ENCODE results near the gene LCE1F.

LCE1F gene

GRCh38 chr1:152753586-152753985, 21.4 kb upstream of the LCE1F start:
- Histone ChIP-seq H3K36me3 (no peaks in the 10 kb centered on the region), H3K9me3 (no peaks in the 10 kb centered on the region), H3K27me3 (no peaks in the 10 kb centered on the region), H3K4me1 (no peaks in the 10 kb centered on the region), H3K4me3 (ENCODE audit: low read depth, low read length) (no peak overlapping the region)
- DNase-seq = no peak
- TF ChIP-seq, protein P1, sequence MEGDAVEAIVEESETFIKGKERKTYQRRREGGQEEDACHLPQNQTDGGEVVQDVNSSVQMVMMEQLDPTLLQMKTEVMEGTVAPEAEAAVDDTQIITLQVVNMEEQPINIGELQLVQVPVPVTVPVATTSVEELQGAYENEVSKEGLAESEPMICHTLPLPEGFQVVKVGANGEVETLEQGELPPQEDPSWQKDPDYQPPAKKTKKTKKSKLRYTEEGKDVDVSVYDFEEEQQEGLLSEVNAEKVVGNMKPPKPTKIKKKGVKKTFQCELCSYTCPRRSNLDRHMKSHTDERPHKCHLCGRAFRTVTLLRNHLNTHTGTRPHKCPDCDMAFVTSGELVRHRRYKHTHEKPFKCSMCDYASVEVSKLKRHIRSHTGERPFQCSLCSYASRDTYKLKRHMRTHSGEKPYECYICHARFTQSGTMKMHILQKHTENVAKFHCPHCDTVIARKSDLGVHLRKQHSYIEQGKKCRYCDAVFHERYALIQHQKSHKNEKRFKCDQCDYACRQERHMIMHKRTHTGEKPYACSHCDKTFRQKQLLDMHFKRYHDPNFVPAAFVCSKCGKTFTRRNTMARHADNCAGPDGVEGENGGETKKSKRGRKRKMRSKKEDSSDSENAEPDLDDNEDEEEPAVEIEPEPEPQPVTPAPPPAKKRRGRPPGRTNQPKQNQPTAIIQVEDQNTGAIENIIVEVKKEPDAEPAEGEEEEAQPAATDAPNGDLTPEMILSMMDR (IDR thresholded peaks at IDR 0.05; ENCODE audit: low read depth, low read length) = no peak

DNA sequence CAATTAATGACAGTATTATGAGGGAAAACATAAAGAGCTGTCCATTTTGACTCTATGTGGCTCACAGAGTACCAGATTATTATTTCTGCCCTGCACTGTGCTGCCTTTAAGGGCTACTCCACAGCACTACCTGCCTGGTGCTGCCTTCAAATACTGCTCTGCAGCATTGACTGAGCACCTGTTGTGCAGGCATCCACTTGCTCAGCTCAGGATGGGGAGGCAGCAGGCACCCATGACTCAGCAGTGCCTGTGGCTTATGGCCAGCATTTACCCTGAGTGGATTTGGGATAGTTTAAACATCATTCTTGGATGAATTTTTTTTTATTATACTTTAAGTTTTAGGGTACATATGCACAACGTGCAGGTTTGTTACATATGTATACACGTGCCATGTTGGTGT, 18.1 kb upstream of the LCE1F start:
- no peak overlapping the region for H3K4me3 ChIP-seq (ENCODE audit: low read depth, low read length)
- no peaks in the 10 kb centered on the region for H3K9me3 ChIP-seq
- no peak for DNase-seq
- H3K4me1 ChIP-seq = no peaks in the 10 kb centered on the region
- H3K36me3 ChIP-seq = no peaks in the 10 kb centered on the region
- no peaks in the 10 kb centered on the region for H3K27me3 ChIP-seq
- TF ChIP-seq, protein P1 (IDR thresholded peaks at IDR 0.05; ENCODE audit: low read depth, low read length) = no peak

GRCh38 chr1:152757747-152758146, 17.2 kb upstream of the LCE1F start, which contains the start of gene KPRP:
KPRP (plus strand) TSS chr1:152758025; CDS start chr1:152759589, 1,564 bp downstream.
- DNase-seq = no peak
- TF ChIP-seq, protein P1 (IDR thresholded peaks at IDR 0.05; ENCODE audit: low read depth, low read length) = no peak
- H3K4me3 ChIP-seq (ENCODE audit: low read depth, low read length) = no peak within 1 kb of the TSS
- H3K36me3 ChIP-seq = no peaks in the 10 kb centered on the region
- no peaks in the 10 kb centered on the region for H3K9me3 ChIP-seq
- H3K27me3 ChIP-seq = no peaks in the 10 kb centered on the region
- H3K4me1 ChIP-seq = no peaks in the 10 kb centered on the region

- no peaks in the 10 kb centered on the region for H3K9me3 ChIP-seq
- TF ChIP-seq, protein P1 (IDR thresholded peaks at IDR 0.05; ENCODE audit: low read depth, low read length) = no peak
- no peaks in the 10 kb centered on the region for H3K4me1 ChIP-seq
- no peak overlapping the region for H3K4me3 ChIP-seq (ENCODE audit: low read depth, low read length)
- no peak for DNase-seq
- no peaks in the 10 kb centered on the region for H3K27me3 ChIP-seq
- no peaks in the 10 kb centered on the region for H3K36me3 ChIP-seq
These were observed 16.3 kb upstream of the LCE1F start for GRCh38 chr1:152758636-152759035.

DNA sequence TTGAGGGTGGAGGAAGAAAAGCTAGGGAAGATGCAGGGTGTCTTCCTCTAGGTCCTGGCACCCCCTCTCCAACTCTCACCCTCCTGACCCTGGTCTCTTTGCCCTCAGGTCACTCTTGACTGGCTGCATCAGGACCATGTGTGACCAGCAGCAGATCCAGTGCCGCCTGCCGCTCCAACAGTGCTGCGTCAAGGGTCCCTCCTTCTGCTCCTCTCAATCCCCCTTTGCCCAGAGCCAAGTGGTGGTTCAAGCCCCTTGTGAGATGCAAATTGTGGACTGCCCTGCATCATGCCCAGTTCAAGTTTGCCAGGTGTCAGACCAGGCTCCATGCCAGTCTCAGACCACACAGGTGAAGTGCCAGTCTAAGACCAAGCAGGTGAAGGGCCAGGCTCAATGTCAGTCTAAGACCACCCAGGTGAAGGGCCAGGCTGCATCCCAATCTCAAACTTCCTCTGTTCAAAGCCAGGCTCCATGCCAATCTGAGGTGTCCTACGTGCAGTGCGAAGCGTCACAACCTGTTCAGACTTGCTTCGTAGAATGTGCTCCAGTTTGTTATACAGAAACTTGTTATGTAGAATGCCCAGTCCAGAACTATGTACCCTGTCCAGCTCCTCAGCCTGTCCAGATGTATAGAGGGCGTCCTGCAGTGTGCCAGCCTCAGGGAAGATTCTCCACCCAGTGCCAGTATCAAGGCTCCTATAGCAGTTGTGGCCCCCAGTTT, 15.3 kb upstream of the LCE1F start:
- no peak for DNase-seq
- Histone ChIP-seq H3K36me3 (no peaks in the 10 kb centered on the region), H3K9me3 (no peaks in the 10 kb centered on the region), H3K4me1 (no peaks in the 10 kb centered on the region), H3K27me3 (no peaks in the 10 kb centered on the region), H3K4me3 (ENCODE audit: low read depth, low read length) (no peak overlapping the region)
- TF ChIP-seq, protein P1 (IDR thresholded peaks at IDR 0.05; ENCODE audit: low read depth, low read length) = no peak

DNA sequence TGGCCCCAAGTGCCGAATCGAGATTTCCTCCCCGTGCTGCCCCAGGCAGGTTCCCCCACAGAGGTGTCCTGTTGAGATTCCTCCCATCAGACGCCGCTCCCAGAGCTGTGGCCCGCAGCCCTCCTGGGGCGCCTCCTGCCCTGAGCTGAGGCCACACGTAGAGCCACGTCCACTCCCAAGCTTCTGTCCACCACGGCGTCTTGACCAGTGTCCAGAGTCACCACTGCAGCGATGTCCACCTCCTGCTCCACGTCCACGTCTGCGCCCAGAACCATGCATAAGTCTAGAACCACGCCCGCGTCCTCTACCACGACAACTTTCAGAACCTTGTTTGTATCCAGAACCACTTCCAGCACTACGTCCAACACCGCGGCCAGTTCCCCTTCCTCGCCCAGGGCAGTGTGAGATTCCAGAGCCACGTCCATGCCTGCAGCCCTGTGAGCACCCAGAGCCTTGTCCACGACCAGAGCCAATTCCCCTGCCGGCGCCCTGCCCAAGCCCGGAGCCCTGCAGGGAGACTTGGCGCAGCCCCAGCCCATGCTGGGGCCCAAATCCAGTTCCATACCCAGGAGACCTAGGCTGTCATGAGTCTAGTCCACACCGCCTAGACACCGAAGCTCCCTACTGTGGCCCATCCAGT, 14.3 kb upstream of the LCE1F start:
- H3K4me3 ChIP-seq (ENCODE audit: low read depth, low read length) = no peak overlapping the region
- H3K27me3 ChIP-seq = no peaks in the 10 kb centered on the region
- TF ChIP-seq, protein P1 (IDR thresholded peaks at IDR 0.05; ENCODE audit: low read depth, low read length) = no peak
- no peaks in the 10 kb centered on the region for H3K4me1 ChIP-seq
- H3K9me3 ChIP-seq = no peaks in the 10 kb centered on the region
- no peaks in the 10 kb centered on the region for H3K36me3 ChIP-seq
- DNase-seq = no peak

Measured in BE2C (cell line).